Fibroblast of lung (primary cell): Measurements from ENCODE around the gene ZNF569. TPM values are rescaled to one million over a fixed set of nuclear protein-coding genes. Genes with fewer than 3 reads are reported as not detected.

ENCODE experiments used
- DNase-seq, 2 donors: peaks; one replicate each; pipeline versions ENCODE4 v3.0.0 to v3.0.0-alpha.2; 2010; ENCODE audit warnings: low read depth in 2 of 2
- H2AFZ ChIP-seq: 2 replicates; pipeline ENCODE4 v1.5.1; 2012; ENCODE audit warnings: low read length, control low read depth, inconsistent platforms
- H3K27ac ChIP-seq: 2 replicates; pipeline ENCODE4 v1.5.1; 2011; ENCODE audit warnings: low read length, control low read depth; ENCODE audit not compliant: insufficient read depth
- H3K27me3 ChIP-seq: 2 replicates; pipeline ENCODE4 v1.5.1; 2011; ENCODE audit warnings: mild to moderate bottlenecking, low read length; ENCODE audit not compliant: control insufficient read depth, insufficient read depth
- H3K36me3 ChIP-seq: 2 replicates; pipeline ENCODE4 v1.5.1; 2011; ENCODE audit warnings: low read length; ENCODE audit not compliant: control insufficient read depth, insufficient read depth
- H3K4me1 ChIP-seq: 2 replicates; pipeline ENCODE4 v1.5.1; 2011; ENCODE audit warnings: low read length; ENCODE audit not compliant: control insufficient read depth, insufficient read depth; ENCODE audit errors: extremely low read depth
- H3K4me2 ChIP-seq: 2 replicates; pipeline ENCODE4 v1.5.1; 2011; ENCODE audit warnings: low read length, control low read depth; ENCODE audit not compliant: insufficient read depth; ENCODE audit errors: extremely low read depth
- H3K4me3 ChIP-seq, 4 experiments: fragments of 200-600 bp in 1 of 4; sonication (generic) in 1 of 4; replicated peaks in 1 of 4; 2 replicates each; pipeline ENCODE4 v1.5.1; 2011 to 2016; ENCODE audit warnings: low read length in 4 of 4, low read depth in 3 of 4, mild to moderate bottlenecking in 3 of 4, control low read depth in 2 of 4, inconsistent platforms in 1 of 4, mixed read lengths in 1 of 4; ENCODE audit not compliant: insufficient read depth in 1 of 4; ENCODE audit errors: control extremely low read depth in 1 of 4
- H3K79me2 ChIP-seq: 2 replicates; pipeline ENCODE4 v1.5.1; 2012; ENCODE audit warnings: mild to moderate bottlenecking, low read length, inconsistent platforms; ENCODE audit not compliant: control insufficient read depth, insufficient read depth
- H3K9ac ChIP-seq: 2 replicates; pipeline ENCODE4 v1.5.1; 2011; ENCODE audit warnings: mild to moderate bottlenecking, low read length, control low read depth; ENCODE audit not compliant: insufficient read depth
- H3K9me3 ChIP-seq: 2 replicates; pipeline ENCODE4 v1.5.1; 2012; ENCODE audit warnings: low read depth, low read length; ENCODE audit not compliant: control insufficient read depth, insufficient read depth
- H4K20me1 ChIP-seq: 2 replicates; pipeline ENCODE4 v1.5.1; 2011; ENCODE audit warnings: low read length; ENCODE audit not compliant: control insufficient read depth, insufficient read depth; ENCODE audit errors: extremely low read depth
- EZH2 ChIP-seq: IDR thresholded peaks from 2 replicates; pipeline ENCODE4 v1.5.1; 2012; ENCODE audit warnings: low read length, control low read depth, mild to moderate bottlenecking; ENCODE audit errors: missing control alignments
- polyA minus RNA-seq: library from RNA; depleted of rRNA, polyadenylated mRNA; stranded (reverse); fragments of >200 nt; gene quantifications from 2 replicates; pipeline ENCODE4 v1.2.3, GENCODE V29; 2011; ENCODE audit warnings: low replicate concordance
- polyA plus RNA-seq, 2 donors: library from polyadenylated mRNA; depleted of rRNA in 1 of 2; stranded (reverse) in 1 of 2; unstranded in 1 of 2; fragments of >200 nt; gene quantifications; 2 replicates each; pipeline ENCODE4 v1.2.1, GENCODE V29; 2011 to 2012; ENCODE audit warnings: missing spikeins in 1 of 2
- total RNA-seq: library from RNA; depleted of rRNA; stranded (reverse); fragments of >200 nt; gene quantifications from 2 replicates; pipeline ENCODE4 v1.2.1, GENCODE V29; 2014
- TF ChIP-seq, protein P1 (sequence below), 2 donors: IDR thresholded peaks in 1 of 2; conservative IDR thresholded peaks in 1 of 2; 1 replicate in 1 of 2; 2 replicates in 1 of 2; pipeline ENCODE4 v1.5.1; 2011 to 2012; ENCODE audit warnings: low read length in 2 of 2, control low read depth in 1 of 2, inconsistent platforms in 1 of 2, low read depth in 1 of 2, mild to moderate bottlenecking in 1 of 2

ZNF569 gene
- 8.5 and 11.9 TPM in 2 replicates for total RNA-seq
- polyA plus RNA-seq = 3.0 and 4.3 TPM in 2 replicates
- 2.0 and 3.7 TPM in 2 replicates for polyA plus RNA-seq (2012)
- 0.22 and 0.39 TPM in 2 replicates for polyA minus RNA-seq

DNA sequence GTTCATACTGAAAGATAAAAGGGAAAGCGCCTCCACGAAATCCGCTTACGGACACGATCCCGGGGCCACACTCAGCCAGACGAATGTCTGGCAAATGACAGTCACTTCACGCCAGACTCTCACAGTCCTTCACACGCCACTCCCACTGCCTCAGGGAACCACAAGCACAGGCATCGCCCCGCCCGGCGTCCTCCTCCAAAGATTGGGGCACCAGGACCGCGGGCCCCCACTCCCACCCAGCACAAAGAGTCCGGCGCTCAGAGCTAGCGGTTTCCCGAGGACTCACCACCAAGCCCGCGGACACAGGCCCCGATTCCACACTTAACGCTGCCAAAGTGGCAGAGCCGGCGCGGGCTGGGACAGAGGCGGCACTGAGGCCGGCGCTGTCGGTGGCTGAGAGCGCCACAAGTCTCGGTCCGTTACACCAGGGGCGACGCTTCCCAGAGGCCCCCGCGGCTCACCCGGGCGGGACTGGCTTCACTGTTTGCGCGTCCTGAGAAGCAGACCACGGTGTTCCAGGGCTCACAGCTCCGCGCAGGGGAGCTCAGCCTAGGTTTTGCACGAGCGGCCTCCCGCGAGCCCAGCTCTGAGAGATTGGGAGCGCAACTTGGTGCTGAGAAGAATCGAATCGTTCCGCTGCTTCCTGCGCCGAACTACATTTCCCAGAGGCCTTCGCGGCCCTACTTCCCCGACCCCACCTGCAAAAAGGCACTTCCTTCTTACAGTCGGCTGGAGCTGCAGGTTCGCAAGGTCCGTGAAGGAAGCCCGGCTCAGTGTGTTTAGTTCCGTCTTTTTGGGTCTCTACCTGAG, at the start of gene ZNF569:
ZNF569 (minus strand) TSS at position 647 of the 810 bp plus-strand sequence. CDS start 22,523 bp downstream, outside the sequence.
- Histone ChIP-seq H3K4me1 (no peaks in the 10 kb centered on the region), H3K79me2 (peaks cover 1% of the 10 kb centered on the region), H3K9ac (peak within 1 kb of the TSS; percentile 81), H3K4me3 (peak within 1 kb of the TSS; percentile 84 to 97 (median 90)), H3K27ac (peak within 1 kb of the TSS; percentile 78), H4K20me1 (no peaks in the 10 kb centered on the region), H3K36me3 (peaks cover 2% of the 10 kb centered on the region), H3K4me2 (peak within 1 kb of the TSS; percentile 73), H2AFZ (peak within 1 kb of the TSS; percentile 99), H3K27me3 (no peaks in the 10 kb centered on the region), H3K9me3 (no peaks in the 10 kb centered on the region)
- TF ChIP-seq, protein P1, sequence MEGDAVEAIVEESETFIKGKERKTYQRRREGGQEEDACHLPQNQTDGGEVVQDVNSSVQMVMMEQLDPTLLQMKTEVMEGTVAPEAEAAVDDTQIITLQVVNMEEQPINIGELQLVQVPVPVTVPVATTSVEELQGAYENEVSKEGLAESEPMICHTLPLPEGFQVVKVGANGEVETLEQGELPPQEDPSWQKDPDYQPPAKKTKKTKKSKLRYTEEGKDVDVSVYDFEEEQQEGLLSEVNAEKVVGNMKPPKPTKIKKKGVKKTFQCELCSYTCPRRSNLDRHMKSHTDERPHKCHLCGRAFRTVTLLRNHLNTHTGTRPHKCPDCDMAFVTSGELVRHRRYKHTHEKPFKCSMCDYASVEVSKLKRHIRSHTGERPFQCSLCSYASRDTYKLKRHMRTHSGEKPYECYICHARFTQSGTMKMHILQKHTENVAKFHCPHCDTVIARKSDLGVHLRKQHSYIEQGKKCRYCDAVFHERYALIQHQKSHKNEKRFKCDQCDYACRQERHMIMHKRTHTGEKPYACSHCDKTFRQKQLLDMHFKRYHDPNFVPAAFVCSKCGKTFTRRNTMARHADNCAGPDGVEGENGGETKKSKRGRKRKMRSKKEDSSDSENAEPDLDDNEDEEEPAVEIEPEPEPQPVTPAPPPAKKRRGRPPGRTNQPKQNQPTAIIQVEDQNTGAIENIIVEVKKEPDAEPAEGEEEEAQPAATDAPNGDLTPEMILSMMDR (conservative IDR thresholded peaks at IDR 0.05 in 1 of 2, IDR thresholded peaks at IDR 0.05 in 1 of 2; ENCODE audit: low read depth in 1 of 2, low read length in 2 of 2) = no peak
- no peak for TF ChIP-seq EZH2
- peak; percentile 96 to 97 for DNase-seq

DNA sequence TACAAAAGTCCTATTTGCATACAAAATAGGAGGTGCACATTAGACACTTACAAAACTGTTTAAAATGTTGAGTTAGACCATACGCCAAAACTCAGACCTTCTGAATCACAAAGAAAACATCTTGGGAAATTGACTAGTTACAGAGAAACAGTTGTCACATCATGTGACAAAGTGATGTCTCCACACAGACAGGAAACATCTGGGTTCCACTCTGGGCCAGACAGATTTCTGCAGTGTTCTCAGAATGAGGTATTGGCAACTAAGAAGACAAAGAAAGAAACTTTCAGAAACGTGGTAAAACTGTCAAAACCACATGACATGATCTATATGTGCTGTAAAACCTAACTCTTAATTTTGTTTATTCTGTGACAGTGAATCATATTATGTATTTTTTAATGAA, 46.2 kb upstream of the ZNF569 start:
- Histone ChIP-seq H3K9ac (no peak overlapping the region), H3K4me3 (no peak overlapping the region), H3K4me1 (no peaks in the 10 kb centered on the region), H3K9me3 (no peaks in the 10 kb centered on the region), H4K20me1 (no peaks in the 10 kb centered on the region), H3K36me3 (no peaks in the 10 kb centered on the region), H3K79me2 (no peaks in the 10 kb centered on the region), H3K4me2 (no peak overlapping the region), H3K27me3 (no peaks in the 10 kb centered on the region), H2AFZ (no peak overlapping the region), H3K27ac (no peak overlapping the region)
- no peak for DNase-seq
- TF ChIP-seq, protein P1 (conservative IDR thresholded peaks at IDR 0.05 in 1 of 2, IDR thresholded peaks at IDR 0.05 in 1 of 2; ENCODE audit: low read depth in 1 of 2, low read length in 2 of 2) = no peak

DNA sequence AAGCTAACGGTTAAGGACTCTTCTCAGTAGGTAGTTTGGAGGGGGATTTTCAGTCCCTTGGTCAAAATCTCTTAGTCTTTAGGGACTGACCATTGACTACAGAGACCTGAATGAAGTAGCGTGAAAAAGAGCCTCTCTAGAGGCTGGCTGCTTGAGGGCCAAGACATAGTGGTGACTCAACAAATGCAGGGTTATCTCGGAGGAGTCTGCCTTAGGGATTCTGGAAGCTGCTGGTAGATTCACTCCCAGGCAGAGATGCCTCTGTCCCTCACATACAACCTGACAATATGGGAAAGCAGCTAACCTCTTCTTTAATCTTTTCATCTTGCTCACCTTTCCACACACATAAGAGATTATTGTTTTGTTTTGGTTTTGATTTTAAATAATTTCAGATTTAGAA, 44.6 kb upstream of the ZNF569 start:
- Histone ChIP-seq H3K4me3 (no peak overlapping the region), H3K27me3 (no peaks in the 10 kb centered on the region), H3K36me3 (no peaks in the 10 kb centered on the region), H3K79me2 (no peaks in the 10 kb centered on the region), H2AFZ (no peak overlapping the region), H3K4me1 (no peaks in the 10 kb centered on the region), H3K4me2 (no peak overlapping the region), H3K27ac (no peak overlapping the region), H3K9me3 (no peaks in the 10 kb centered on the region), H3K9ac (no peak overlapping the region), H4K20me1 (no peaks in the 10 kb centered on the region)
- no peak for DNase-seq
- TF ChIP-seq EZH2 = no peak
- TF ChIP-seq, protein P1 (conservative IDR thresholded peaks at IDR 0.05 in 1 of 2, IDR thresholded peaks at IDR 0.05 in 1 of 2; ENCODE audit: low read depth in 1 of 2, low read length in 2 of 2) = no peak
